ENCODE results near the gene TEX261. TPM values are rescaled to one million over a fixed set of nuclear protein-coding genes. Genes with fewer than 3 reads are reported as not detected.

The TEX261 gene
- total RNA-seq, 1 experiment from 2014 or later = 70.0 TPM

DNA sequence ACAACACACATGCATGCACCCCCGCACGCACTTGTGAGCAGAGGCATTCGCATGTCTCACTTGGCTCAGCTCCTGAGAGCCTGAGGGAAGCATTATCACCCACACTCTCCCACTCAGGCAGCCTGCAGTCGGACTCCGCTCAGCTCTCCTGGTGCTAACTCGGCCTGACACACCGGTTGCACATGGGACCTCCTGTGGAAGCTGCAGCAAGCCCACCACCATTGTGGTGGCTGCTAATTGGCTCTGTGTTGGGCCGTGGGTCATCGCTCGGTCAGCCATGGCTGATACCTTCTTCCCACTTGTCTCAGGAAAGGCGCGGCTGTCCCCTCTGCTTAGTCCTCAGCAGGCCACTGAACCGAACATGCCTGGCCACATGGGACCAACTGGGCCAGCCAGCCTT, 13.7 kb upstream of the TEX261 start:
- H3K4me1 ChIP-seq = peaks cover 12% of the 10 kb centered on the region
- H3K4me1 Mint-ChIP-seq (ENCODE audit: low read depth, unreplicated experiment) = peaks cover 13% of the 10 kb centered on the region
- H3K4me3 Mint-ChIP-seq (ENCODE audit: unreplicated experiment) = no peak overlapping the region
- peak overlapping the region; percentile 74 for H3K27ac Mint-ChIP-seq (ENCODE audit: unreplicated experiment)
- no TSS peak for BruUV-seq (replicated peaks)
- ChIA-PET POLR2A (no interaction called here), CTCF (no interaction called here)
- peaks cover 6% of the 10 kb centered on the region for H3K27me3 Mint-ChIP-seq (ENCODE audit: insufficient read depth, unreplicated experiment)
- no peaks in the 10 kb centered on the region for H3K9me3 ChIP-seq
- H3K27me3 ChIP-seq (replicated peaks; ENCODE audit: control insufficient read depth, insufficient read depth, low read length) = no peaks in the 10 kb centered on the region
- no peaks in the 10 kb centered on the region for H3K9me3 Mint-ChIP-seq (ENCODE audit: unreplicated experiment)
- no peak for TF ChIP-seq CTCF (IDR thresholded peaks at IDR 0.05; ENCODE audit: insufficient read depth in 1 of 2, low read depth in 1 of 2, low read length in 1 of 2, severe bottlenecking in 1 of 2, unreplicated experiment in 1 of 2)
- DNase-seq = no peak
- H3K4me3 ChIP-seq (ENCODE audit: low read depth, low read length) = no peak overlapping the region
- H3K36me3 ChIP-seq (ENCODE audit: control insufficient read depth, insufficient read depth, low read length) = no peaks in the 10 kb centered on the region
- H3K36me3 Mint-ChIP-seq (ENCODE audit: insufficient read depth, unreplicated experiment) = no peaks in the 10 kb centered on the region
- intact Hi-C loops (cut with micrococcal nuclease; ENCODE audit: unreplicated experiment) = no loop called here

GRCh38 chr2:71006955-71007799, 12.5 kb upstream of the TEX261 start:
- Mint-ChIP-seq H3K27ac (ENCODE audit: unreplicated experiment) (no peak overlapping the region), H3K4me1 (ENCODE audit: low read depth, unreplicated experiment) (peaks cover 13% of the 10 kb centered on the region), H3K27me3 (ENCODE audit: insufficient read depth, unreplicated experiment) (peaks cover 6% of the 10 kb centered on the region), H3K4me3 (ENCODE audit: unreplicated experiment) (no peak overlapping the region), H3K9me3 (ENCODE audit: unreplicated experiment) (no peaks in the 10 kb centered on the region), H3K36me3 (ENCODE audit: insufficient read depth, unreplicated experiment) (no peaks in the 10 kb centered on the region)
- ChIA-PET CTCF (interaction anchor here (0.7 kb wide), 1 partner anchor 138 kb away, joined by 3 read pairs; no protein-coding TSS in a partner anchor), POLR2A (no interaction called here)
- Histone ChIP-seq H3K4me1 (peaks cover 12% of the 10 kb centered on the region), H3K9me3 (no peaks in the 10 kb centered on the region), H3K36me3 (ENCODE audit: control insufficient read depth, insufficient read depth, low read length) (no peaks in the 10 kb centered on the region), H3K4me3 (ENCODE audit: low read depth, low read length) (no peak overlapping the region), H3K27me3 (replicated peaks; ENCODE audit: control insufficient read depth, insufficient read depth, low read length) (no peaks in the 10 kb centered on the region)
- TF ChIP-seq CTCF (IDR thresholded peaks at IDR 0.05; ENCODE audit: insufficient read depth in 1 of 2, low read depth in 1 of 2, low read length in 1 of 2, severe bottlenecking in 1 of 2, unreplicated experiment in 1 of 2) = peak in 1 of 2 experiments; percentile 13
- no peak for DNase-seq
- BruUV-seq (replicated peaks) = no TSS peak
- intact Hi-C loops (cut with micrococcal nuclease; ENCODE audit: unreplicated experiment) = no loop called here

- ChIA-PET CTCF (interaction anchor here (0.7 kb wide), 1 partner anchor 137 kb away, joined by 3 read pairs; no protein-coding TSS in a partner anchor), POLR2A (no interaction called here)
- intact Hi-C loops (cut with micrococcal nuclease; ENCODE audit: unreplicated experiment) = no loop called here
- H3K36me3 ChIP-seq (ENCODE audit: control insufficient read depth, insufficient read depth, low read length) = no peaks in the 10 kb centered on the region
- BruUV-seq (replicated peaks) = no TSS peak
- no peaks in the 10 kb centered on the region for H3K9me3 ChIP-seq
- no peak overlapping the region for H3K4me3 Mint-ChIP-seq (ENCODE audit: unreplicated experiment)
- no peak for TF ChIP-seq CTCF (IDR thresholded peaks at IDR 0.05; ENCODE audit: insufficient read depth in 1 of 2, low read depth in 1 of 2, low read length in 1 of 2, severe bottlenecking in 1 of 2, unreplicated experiment in 1 of 2)
- H3K9me3 Mint-ChIP-seq (ENCODE audit: unreplicated experiment) = no peaks in the 10 kb centered on the region
- no peaks in the 10 kb centered on the region for H3K27me3 ChIP-seq (replicated peaks; ENCODE audit: control insufficient read depth, insufficient read depth, low read length)
- H3K4me1 Mint-ChIP-seq (ENCODE audit: low read depth, unreplicated experiment) = peaks cover 7% of the 10 kb centered on the region
- H3K36me3 Mint-ChIP-seq (ENCODE audit: insufficient read depth, unreplicated experiment) = no peaks in the 10 kb centered on the region
- H3K27me3 Mint-ChIP-seq (ENCODE audit: insufficient read depth, unreplicated experiment) = peaks cover 2% of the 10 kb centered on the region
- peaks cover 19% of the 10 kb centered on the region for H3K4me1 ChIP-seq
- H3K4me3 ChIP-seq (ENCODE audit: low read depth, low read length) = no peak overlapping the region
- peak in 1 of 2 experiments; percentile 13 for DNase-seq
- no peak overlapping the region for H3K27ac Mint-ChIP-seq (ENCODE audit: unreplicated experiment)
Observed at GRCh38 chr2:71006323-71006722, 11.7 kb upstream of the TEX261 start.

Measured in Caco-2 (cell line).